Stimulated activated CD8-positive, alpha-beta memory T cell treated with anti-CD3 and anti-CD28 coated beads, Interleukin-15, amount 100 ng/mL, for 24 hours (primary cell): Measurements from ENCODE around the gene ZNF263.
A peak's percentile ranks its signal among the peaks of the same experiment; 100 is the strongest.

Source experiments
- DNase-seq: peaks from one replicate; pipeline ENCODE4 v3.0.0-alpha.2; 2020; ENCODE audit warnings: low read depth

The ZNF263 gene

DNA sequence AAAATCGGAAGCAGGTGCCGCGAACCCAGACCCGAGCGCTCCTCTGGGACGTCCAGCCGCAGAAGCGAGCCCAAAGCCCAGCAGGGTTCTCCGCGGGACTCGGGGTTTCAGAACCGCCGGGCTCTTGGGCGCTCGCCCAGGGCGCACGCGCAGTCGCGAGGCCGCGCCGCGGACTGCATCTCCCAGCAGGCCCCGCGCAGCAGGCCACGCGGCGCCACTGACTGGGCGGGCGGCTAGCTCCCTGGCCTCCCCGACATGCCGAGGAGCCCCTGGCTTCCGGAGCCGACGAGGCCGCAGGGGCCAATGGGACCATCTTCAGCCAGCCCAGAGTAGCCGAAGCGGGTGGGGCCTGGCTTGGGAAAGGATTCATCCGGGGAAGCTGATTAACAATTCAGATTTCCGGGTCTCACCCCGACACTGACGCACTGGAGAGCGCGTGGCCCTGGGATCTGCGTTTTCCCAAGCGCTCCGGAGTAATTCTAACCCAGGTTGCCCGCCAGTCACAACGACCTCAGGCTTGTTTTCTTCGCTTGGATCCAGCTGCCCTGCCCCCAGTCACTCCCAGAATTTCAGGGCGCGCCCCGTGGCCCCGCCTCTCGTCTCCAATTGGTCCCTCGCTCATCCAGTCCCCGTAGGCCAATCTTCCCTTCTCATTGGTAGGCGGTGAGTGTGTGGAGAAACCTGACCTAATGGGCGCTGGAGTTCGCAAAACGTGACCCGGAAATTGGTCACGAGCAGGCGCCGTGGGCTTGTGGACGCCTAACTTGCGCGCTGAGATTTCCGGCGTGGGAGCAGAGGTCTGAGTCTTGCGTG, at the start of gene ZNF263:
ZNF263 (plus strand) TSS at position 762 of the 813 bp plus-strand sequence. CDS start 328 bp downstream, outside the sequence.
- peak; percentile 81 for DNase-seq

- no peak for DNase-seq
Observed at GRCh38 chr16:3234543-3234856, 48.8 kb upstream of the ZNF263 start.

DNA sequence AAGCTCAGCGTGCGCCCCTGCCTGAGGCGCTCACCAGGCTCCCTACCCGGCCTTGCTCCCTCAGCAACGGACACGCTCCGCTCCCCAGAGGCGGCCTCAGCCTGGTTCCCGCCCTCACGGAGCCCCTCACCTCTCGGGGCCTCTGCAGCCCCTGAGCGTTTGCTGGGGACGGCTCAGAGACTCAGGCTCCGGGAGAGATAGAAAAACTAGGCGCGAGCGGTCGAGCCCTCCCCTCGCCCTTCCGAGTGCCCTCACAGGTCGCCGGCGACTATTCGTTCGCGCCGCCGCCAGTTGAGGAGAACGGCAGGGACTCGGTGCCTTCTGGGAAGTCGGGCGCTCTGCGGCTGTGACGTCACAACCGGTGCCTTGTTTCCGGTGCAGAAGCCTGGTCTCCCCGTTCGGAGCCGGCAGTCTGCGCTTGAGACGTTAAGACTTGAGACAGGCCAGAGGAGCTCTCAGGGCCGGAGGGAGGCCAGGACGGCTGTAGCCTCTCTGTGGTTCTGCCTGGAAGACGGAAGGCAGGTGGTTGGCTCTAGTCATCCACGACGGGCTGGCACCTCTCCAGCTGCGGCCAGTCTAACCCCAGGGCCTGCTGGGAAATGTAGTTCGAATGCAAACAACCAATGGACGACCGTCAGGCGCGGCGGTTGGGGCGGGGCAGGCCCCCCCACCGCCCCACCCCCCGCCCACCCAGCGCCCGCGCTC, 48.3 kb upstream of the ZNF263 start, which contains the start of gene ZNF200:
ZNF200 (minus strand) TSS at position 302 of the 705 bp plus-strand sequence. CDS start 1,403 bp downstream, outside the sequence.
- DNase-seq: peak; percentile 89

- no peak for DNase-seq
Observed at GRCh38 chr16:3235856-3236669, 47.2 kb upstream of the ZNF263 start.

GRCh38 chr16:3241761-3242160, 41.5 kb upstream of the ZNF263 start:
- no peak for DNase-seq

DNA sequence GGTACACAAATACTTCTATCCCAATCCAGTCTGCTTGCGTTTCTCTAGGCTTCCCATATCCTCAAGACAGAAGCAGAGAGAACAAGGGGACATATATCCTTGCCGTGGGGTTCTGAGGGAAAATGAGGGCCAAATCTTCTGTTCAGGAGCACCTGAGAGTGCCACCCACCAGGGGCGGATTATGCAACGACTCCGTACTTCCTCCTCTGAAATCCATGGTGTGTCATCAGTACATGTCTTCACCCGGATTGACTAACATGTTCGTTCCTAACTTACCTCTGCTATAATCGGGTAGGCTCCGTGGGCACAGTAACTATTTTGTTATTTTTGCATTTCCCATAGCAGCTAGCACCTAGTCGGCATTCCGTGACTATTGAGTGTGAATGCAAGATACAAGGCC, 40.6 kb upstream of the ZNF263 start:
- no peak for DNase-seq

DNA sequence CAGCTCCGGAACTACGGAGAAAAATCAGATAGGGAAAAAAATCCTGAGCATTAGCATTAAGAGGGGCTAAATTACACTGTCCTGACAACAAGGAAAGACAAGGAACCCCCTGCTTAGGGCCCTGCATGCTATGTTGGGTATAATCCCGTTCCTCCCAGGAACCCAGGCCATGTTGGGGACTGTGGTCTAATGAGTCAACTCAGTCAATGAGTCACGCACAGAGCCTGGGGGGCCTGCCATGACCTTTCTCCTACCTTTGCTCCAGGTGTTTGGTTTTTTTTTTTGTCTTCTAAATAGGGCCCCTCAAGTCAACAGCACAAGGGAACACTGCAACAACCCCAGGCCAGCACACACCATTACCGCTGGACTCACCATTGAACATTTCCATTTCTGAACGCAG, 39.4 kb upstream of the ZNF263 start:
- DNase-seq: no peak

GRCh38 chr16:3246002-3246401, 37.3 kb upstream of the ZNF263 start:
- DNase-seq: no peak

DNA sequence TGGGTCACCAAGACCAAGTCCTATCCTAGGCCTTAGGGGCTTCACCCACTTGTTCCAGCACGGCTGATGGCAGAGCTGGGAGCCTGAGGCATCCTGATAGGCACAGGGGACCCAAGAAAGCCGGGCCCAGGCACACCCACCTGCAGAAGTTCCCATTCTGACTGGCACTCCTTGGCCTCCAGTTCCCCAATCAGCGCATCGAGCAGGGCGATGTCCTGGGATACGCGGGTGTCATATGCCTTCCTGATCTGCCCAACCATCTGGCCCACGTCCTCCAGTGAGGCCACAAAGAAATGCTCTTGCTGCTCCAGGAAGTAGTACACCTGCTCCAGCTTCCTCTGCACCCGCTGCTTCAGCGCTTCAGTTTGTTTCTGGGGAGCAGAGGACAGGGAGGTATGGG, 36.4 kb upstream of the ZNF263 start:
- DNase-seq: no peak

DNA sequence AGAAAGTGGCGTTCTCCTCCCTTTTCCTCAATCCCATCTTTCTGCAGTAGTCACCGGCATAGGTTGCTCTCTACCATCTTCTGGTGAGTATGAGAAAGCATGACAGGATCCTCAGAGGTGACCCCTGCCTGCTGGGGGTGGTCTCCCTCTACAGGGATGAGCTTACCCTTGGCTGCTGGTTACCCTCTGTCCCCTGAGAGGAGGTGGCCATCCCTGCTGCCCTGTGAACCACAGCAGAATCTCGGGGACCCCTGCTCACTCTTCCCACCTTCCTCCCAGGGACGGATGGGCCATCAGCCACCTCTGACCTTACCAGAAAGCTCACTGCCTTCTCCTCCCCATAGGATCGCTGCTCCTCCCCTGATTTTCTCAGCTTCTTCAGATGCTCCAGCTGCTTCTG, 34.7 kb upstream of the ZNF263 start:
- no peak for DNase-seq

- DNase-seq: no peak
Observed at GRCh38 chr16:3249020-3249419, 34.3 kb upstream of the ZNF263 start.

DNA sequence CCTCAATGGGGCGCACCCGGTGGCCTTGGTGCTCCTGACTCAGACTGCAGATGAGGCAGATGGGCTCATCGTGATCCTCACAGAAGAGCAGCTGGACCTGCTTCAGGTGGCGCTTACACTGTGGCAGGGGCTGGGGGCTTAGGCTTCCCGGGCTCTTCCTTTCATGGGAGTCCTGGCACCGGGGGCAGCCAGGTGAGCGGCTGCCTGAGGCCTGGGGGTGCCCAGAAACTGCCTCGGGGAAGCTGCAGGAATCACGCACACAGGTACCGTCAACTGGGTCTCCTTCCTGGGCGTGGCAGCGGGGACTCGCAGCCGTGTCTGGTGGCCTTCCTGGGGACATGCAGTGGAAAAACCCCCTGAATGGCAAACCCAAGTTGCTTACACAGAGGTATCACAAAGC, 33.8 kb upstream of the ZNF263 start:
- DNase-seq: no peak

GRCh38 chr16:3252967-3253366, 30.3 kb upstream of the ZNF263 start:
- no peak for DNase-seq

DNA sequence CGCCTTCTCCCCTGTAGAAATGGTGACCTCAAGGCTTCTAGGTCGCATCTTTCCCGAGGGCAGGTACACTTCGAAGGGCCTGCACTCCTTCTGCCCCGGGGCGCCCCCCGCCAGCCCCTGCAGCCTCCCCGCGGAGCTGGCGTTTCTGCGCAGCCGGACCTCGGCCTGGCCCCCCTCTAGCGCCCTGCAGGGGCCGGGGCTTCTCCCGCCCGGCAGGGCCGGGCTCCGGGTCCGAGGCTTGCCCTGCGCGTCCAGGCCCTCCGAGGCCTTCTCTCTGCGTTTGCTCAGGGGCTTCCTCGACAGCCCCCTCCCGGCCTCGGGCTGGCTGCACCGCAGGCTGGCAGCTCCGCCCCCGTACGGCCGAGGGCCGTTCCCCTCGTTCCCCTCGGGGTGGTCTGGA, 29.0 kb upstream of the ZNF263 start:
- DNase-seq: no peak

DNA sequence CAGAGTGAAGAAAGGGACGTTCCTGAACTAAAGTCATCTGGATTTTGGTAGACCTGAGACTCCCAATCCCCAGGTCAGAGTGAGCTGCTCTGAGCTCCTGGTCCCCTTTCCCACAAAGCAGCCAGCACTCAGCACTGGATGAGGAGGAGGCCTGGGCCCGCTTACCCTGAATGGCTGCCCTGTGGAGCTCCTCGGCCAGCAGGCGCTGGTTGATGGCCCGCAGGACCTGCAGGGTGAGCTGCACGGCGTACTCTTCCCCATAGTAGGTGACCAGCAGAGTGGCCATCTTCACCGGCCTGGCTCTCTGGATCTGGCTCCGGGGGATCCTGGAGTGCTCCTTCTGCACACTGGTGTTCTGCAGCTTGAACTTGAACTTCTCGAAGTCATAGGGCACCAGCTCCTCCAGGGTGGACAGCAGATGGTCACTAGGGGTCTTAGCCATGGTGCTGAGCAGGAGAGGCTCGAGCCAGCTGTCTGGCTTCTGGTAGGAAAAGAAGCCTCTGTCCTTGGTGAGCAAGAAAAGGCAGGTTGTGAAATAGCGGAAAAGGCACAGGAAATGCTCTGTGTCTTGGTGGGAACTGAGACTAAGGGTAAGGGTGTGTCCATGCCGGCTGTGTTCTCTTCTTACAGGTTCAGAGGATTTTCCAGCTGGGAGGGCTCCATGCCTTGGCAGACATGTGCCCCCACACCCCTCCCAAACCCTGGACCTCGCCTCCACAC, 27.0 kb upstream of the ZNF263 start, which contains the start of gene MEFV:
MEFV (minus strand) TSS at position 488 of the 720 bp plus-strand sequence; CDS start at position 442, 46 bp downstream.
- DNase-seq: no peak

GRCh38 chr16:3256866-3257465, 26.3 kb upstream of the ZNF263 start:
- no peak for DNase-seq

DNA sequence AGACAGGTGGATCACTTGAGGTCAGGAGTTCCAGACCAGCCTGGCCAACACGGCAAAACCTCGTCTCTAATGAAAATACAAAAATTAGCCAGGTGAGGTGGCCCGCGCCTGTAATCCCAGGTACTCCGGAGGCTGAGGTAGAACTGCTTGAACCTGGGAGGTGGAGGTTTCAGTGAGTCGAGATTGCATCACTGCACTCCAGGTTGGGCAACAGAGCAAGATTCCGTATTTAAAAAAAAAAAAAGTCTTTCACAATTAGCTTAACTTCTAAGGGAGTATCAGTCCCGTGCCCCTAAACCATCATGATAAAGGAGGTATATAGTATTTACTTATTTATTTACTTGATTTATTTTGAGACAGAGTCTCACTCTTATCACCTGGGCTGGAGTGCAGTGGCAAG, 23.5 kb upstream of the ZNF263 start:
- no peak for DNase-seq

DNA sequence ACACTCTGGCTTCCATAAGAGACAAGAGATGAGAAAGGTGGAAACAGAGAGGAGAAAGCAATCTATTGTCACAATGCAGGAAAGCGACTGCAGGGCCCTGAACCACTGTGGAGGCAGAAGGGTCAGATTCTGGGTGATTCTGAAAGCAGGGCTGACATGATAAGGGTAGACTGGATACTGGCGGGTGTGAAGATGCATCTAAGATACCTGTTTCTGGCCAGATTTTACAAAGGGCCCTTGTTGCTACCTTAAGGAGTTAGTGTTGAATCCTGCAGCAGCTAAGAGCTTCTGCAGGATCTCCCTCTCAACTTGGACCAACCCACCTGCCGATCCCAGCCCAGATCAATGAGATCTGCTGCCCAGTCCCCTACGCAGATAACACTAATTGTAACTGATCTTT, 20.8 kb upstream of the ZNF263 start:
- DNase-seq: no peak

DNA sequence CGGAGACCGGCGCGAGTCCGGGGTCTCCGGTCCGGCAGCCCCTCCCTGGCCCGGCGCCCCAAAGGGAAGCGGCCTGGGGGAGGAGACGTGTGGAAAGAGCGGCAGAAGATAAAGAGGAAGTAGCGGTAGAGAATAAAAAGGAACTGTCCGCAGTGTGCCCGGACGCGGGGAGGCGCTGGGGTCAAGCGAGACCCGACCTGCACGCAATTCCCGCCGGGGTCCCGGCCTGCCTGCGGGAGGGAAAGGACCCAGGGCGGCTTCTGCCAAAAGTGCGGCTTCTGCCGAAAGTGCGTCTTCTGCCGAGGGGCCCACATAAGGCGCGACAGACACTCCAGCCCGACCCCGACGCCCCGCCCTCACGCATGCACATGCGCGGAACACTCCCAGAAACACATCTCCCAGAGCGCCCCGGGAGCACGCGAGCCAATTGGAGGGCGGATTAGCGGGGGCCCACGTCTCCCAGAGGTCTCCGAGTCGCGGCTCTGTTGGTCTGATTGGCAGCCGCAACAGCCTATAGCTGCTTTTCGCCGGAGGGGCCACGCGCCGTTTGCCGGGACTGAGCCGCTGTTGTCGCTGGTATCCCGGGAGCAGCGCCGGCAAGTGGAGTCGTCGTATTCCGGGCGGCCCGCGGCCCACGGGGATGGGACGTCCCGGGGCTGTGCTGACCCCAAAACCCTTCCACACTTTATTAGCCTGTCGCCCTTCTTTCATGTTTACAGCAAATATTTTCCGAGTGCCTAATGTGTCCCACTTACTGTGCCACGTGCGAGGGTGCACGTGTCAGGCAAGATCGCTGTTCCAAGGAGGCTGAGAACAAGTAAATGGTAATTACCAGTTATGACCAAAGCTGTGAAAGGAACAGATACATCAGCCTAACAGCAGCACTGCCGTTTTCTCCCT, 18.9 kb upstream of the ZNF263 start:
- DNase-seq: peak; percentile 92

- DNase-seq: no peak
Observed at GRCh38 chr16:3266873-3267537, 16.3 kb upstream of the ZNF263 start.
